Stimulated activated CD4-positive, alpha-beta T cell treated with anti-CD3 and anti-CD28 coated beads, Interleukin-4, amount 100 ng/mL, for 4 hours (primary cell): ENCODE results near the gene C6orf163.
"Not testable (repeated sequence)": the region's sequence is repeated elsewhere in the genome, so short reads cannot be mapped to it uniquely, and the experiment has no call there.

ENCODE experiments used
- DNase-seq, 2 experiments: peaks; one replicate each; pipeline ENCODE4 v3.0.0-alpha.2; 2020

Gene C6orf163

GRCh38 chr6:87344731-87345130 lies at the start of gene C6orf163:
Gene C6orf163 (plus strand): TSS chr6:87344813. CDS start chr6:87345100, 287 bp downstream.
- DNase-seq: no peak

GRCh38 chr6:87297119-87297518 lies 47.5 kb upstream of the C6orf163 start:
- DNase-seq: no peak

GRCh38 chr6:87301277-87301676 lies 43.3 kb upstream of the C6orf163 start:
- DNase-seq: not testable (repeated sequence)

- no peak for DNase-seq
Observed at GRCh38 chr6:87308970-87309369, 35.6 kb upstream of the C6orf163 start.

- no peak for DNase-seq
Observed at GRCh38 chr6:87312860-87313259, 31.8 kb upstream of the C6orf163 start.

- no peak for DNase-seq
Observed at GRCh38 chr6:87315071-87315470, 29.5 kb upstream of the C6orf163 start.

GRCh38 chr6:87319271-87319987 lies 25.2 kb upstream of the C6orf163 start:
- no peak for DNase-seq

- peak; percentile 78 to 89 for DNase-seq
Observed at GRCh38 chr6:87322304-87323212, 22.1 kb upstream of the C6orf163 start, which contains the start of gene SMIM8. Gene SMIM8 (plus strand): TSS chr6:87322588. CDS start chr6:87337032, 14,444 bp downstream.

GRCh38 chr6:87323880-87324279 lies 20.7 kb upstream of the C6orf163 start:
- DNase-seq: not testable (repeated sequence)

- DNase-seq: no peak
Observed at GRCh38 chr6:87330961-87331360, 13.7 kb upstream of the C6orf163 start.

GRCh38 chr6:87333033-87333432 lies 11.6 kb upstream of the C6orf163 start:
- no peak for DNase-seq

- DNase-seq: no peak
Observed at GRCh38 chr6:87333591-87334181, 10.9 kb upstream of the C6orf163 start.

- no peak for DNase-seq
Observed at GRCh38 chr6:87334683-87335082, 9.9 kb upstream of the C6orf163 start.

- DNase-seq: no peak
Observed at GRCh38 chr6:87336367-87336766, 8.2 kb upstream of the C6orf163 start.

- DNase-seq: no peak
Observed at GRCh38 chr6:87340230-87340629, 4.4 kb upstream of the C6orf163 start.

- no peak for DNase-seq
Observed at GRCh38 chr6:87341158-87341557, 3.5 kb upstream of the C6orf163 start.

- DNase-seq: no peak
Observed at GRCh38 chr6:87341899-87342298, 2.7 kb upstream of the C6orf163 start.

GRCh38 chr6:87342829-87343228 lies 1.8 kb upstream of the C6orf163 start:
- no peak for DNase-seq

GRCh38 chr6:87346700-87347099 lies 2.1 kb downstream of the C6orf163 start:
- no peak for DNase-seq

GRCh38 chr6:87349896-87350295 lies 5.3 kb downstream of the C6orf163 start:
- no peak for DNase-seq

GRCh38 chr6:87350516-87350915 lies 5.9 kb downstream of the C6orf163 start:
- no peak for DNase-seq

- no peak for DNase-seq
Observed at GRCh38 chr6:87351583-87351982, 7.0 kb downstream of the C6orf163 start.

- DNase-seq: no peak
Observed at GRCh38 chr6:87356181-87356580, 11.6 kb downstream of the C6orf163 start.
